Measurements from ENCODE around the gene PARD3.

DNA sequence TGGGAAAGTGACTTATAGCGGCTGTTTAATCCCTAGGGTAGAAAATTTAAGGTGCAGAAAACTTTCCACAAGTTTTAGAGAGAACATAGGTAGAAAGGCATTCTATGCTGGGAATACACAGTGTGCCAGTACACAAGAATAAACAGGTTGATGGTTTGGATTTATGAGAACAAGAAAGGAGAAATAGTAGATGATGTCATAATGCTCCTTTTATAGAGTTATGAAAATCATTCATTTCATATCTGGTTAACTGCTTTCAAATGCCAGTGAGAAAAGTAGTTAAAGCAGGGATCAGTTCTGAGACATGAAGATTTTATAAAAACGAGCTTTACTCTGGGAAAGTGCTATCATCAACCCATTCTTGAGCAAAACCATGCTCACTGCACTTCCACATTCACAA, 311.4 kb downstream of the PARD3 start:
- TF ChIP-seq POLR2A (IDR thresholded peaks at IDR 0.05) (no peak), CTCF (IDR thresholded peaks at IDR 0.05) (no peak)
